SH-SY5Y (cell line): Measurements from ENCODE around the gene DEAF1.

Experiments used
- GATA2 ChIP-seq: IDR thresholded peaks from 2 replicates; pipeline ENCODE4 v1.6.1; 2011; ENCODE audit warnings: mild to moderate bottlenecking, low read depth, low read length
- GATA3 ChIP-seq: IDR thresholded peaks from 2 replicates; pipeline ENCODE4 v1.6.1; 2011; ENCODE audit warnings: low read depth, mild to moderate bottlenecking, low read length, moderate library complexity

DEAF1 gene

GRCh38 chr11:706957-707816 is 12.2 kb upstream of the DEAF1 start:
- TF ChIP-seq GATA3 (no peak), GATA2 (no peak)

GRCh38 chr11:706439-706956 is 11.5 kb upstream of the DEAF1 start:
- TF ChIP-seq GATA2: no peak
- no peak for TF ChIP-seq GATA3

GRCh38 chr11:705646-706438 is 10.8 kb upstream of the DEAF1 start, which contains the start of gene EPS8L2:
Gene EPS8L2 (plus strand): TSS chr11:706231. CDS start chr11:709408, 3,177 bp downstream.
- no peak for TF ChIP-seq GATA3
- TF ChIP-seq GATA2: no peak

GRCh38 chr11:704781-705645 is 10.0 kb upstream of the DEAF1 start:
- no peak for TF ChIP-seq GATA3
- TF ChIP-seq GATA2: no peak

- no peak for TF ChIP-seq GATA3
- TF ChIP-seq GATA2: no peak
Measured at GRCh38 chr11:704228-704674, 9.2 kb upstream of the DEAF1 start.

GRCh38 chr11:703506-703905 is 8.5 kb upstream of the DEAF1 start:
- TF ChIP-seq GATA2: no peak
- TF ChIP-seq GATA3: no peak

GRCh38 chr11:702462-703461 is 7.7 kb upstream of the DEAF1 start:
- TF ChIP-seq GATA3: no peak
- TF ChIP-seq GATA2: no peak

GRCh38 chr11:701741-702461 is 6.9 kb upstream of the DEAF1 start:
- TF ChIP-seq GATA3 (no peak), GATA2 (no peak)

GRCh38 chr11:699753-700152 is 4.7 kb upstream of the DEAF1 start:
- TF ChIP-seq GATA3: no peak
- TF ChIP-seq GATA2: no peak

- no peak for TF ChIP-seq GATA2
- TF ChIP-seq GATA3: no peak
Measured at GRCh38 chr11:699116-699508, 4.1 kb upstream of the DEAF1 start.

- no peak for TF ChIP-seq GATA2
- TF ChIP-seq GATA3: no peak
Measured at GRCh38 chr11:698493-699115, 3.6 kb upstream of the DEAF1 start.

- TF ChIP-seq GATA3 (no peak), GATA2 (no peak)
Measured at GRCh38 chr11:697811-698311, 2.8 kb upstream of the DEAF1 start.
